ENCODE data around the gene ARL4A. TPM values are rescaled to one million over a fixed set of nuclear protein-coding genes. Genes with fewer than 3 reads are reported as not detected.

ARL4A gene
- total and polyA plus RNA-seq, 9 of the 15 experiments (the other 6 are each of a cell fraction or from before 2014, with no cell fraction given) = 118 to 688 (median 172) TPM

DNA sequence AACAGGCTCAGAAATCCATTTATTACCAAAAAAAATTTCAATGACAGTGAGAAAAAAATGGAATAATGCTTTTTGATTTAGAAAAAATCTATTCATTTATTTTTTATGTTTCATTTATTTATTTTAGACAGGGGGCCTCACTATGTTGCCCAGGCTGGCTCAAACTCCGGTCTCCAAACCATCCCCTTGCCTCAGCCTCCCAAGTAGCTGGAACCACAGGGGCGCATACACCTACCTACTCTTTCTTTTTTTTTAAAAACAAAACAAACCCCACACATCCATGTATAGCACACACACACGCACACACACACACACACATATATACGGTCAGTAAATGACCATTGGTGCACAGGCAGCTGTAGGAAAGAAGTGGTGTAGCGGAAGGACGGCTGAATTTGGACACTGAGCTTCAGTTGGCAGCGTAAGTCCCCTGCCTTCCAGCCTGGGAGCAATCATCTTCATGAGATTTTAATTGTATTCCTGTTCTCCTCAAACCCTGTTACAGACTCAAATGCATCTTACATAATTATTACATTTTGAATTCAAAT is 28.8 kb downstream of the ARL4A start:
- no peaks in the 10 kb centered on the region for H3K9me1 ChIP-seq (ENCODE audit: control insufficient read depth, insufficient read depth, low read length)
- H3K4me2 ChIP-seq (ENCODE audit: insufficient read depth, low read length) = peak overlapping the region; percentile 95
- ChIA-PET CTCF (ENCODE audit: low intra/inter-chr PET ratio) (interaction anchor here (1.1 kb wide), 1 partner anchor 8 kb away, joined by 6 read pairs; no protein-coding TSS in a partner anchor), POLR2A (interaction anchor here (0.6 to 4.4 kb wide), 15 partner anchors 10 to 527 kb away, joined by 3 to 52 read pairs (median 7); partner anchors contain the start of gene ARL4A)
- H3K27ac ChIP-seq (ENCODE audit: extremely low read depth, low read depth, low read length) = peak overlapping the region; percentile 98
- no peaks in the 10 kb centered on the region for H3K9me3 ChIP-seq (replicated peaks; ENCODE audit: control insufficient read depth, insufficient read depth, low read depth, low read length)
- intact Hi-C loops (cut with micrococcal nuclease) (loop anchor here (5.0 kb wide), 1 partner anchor 1271 kb away; the partner anchor contains the start of gene ETV1), in situ Hi-C loops (cut with MboI) (loop anchor here (25.0 kb wide), 1 partner anchor 1271 kb away; the partner anchor contains the start of gene ETV1)
- DNase-seq (ENCODE audit: extremely low read depth in 1 of 4, low spot score in 3 of 4) (peak in 1 of 4 experiments; percentile 54), ATAC-seq (peak; percentile 3), FAIRE-seq (no peak)
- H3K36me3 ChIP-seq (ENCODE audit: control insufficient read depth, insufficient read depth, low read length) = no peaks in the 10 kb centered on the region; the same call in 2 of the 3 replicates
- no peaks in the 10 kb centered on the region for H4K20me1 ChIP-seq (replicated peaks; ENCODE audit: control insufficient read depth, insufficient read depth, low read length)
- H3K27me3 ChIP-seq (ENCODE audit: control insufficient read depth in 2 of 2, insufficient read depth in 2 of 2, low read length in 2 of 2) = no peaks in the 10 kb centered on the region
- peaks cover 14 to 56% of the 10 kb centered on the region in 2 experiments for H3K4me1 ChIP-seq (replicated peaks in 1 of 2; ENCODE audit: control insufficient read depth in 2 of 2, insufficient read depth in 2 of 2, low read length in 2 of 2)
- 23% methylated on average over 7 of the region's 7 CpGs for WGBS (ENCODE audit: insufficient coverage, low coverage, missing lambda C conversion rate)
- H2AFZ ChIP-seq (ENCODE audit: low read depth, low read length) = peak overlapping the region; percentile 60; the same call in 1 of the 2 replicates
- peak overlapping the region; percentile 81 to 96; a peak in 3 of 4 replicates for H3K9ac ChIP-seq (ENCODE audit: insufficient read depth in 1 of 2, low read depth in 2 of 2, low read length in 2 of 2)
- TSS peak; percentile 96 for BruUV-seq (replicated peaks)
- peak overlapping the region; percentile 56; the same call in 1 of the 2 replicates for H3K4me3 ChIP-seq
- H3K79me2 ChIP-seq (ENCODE audit: control insufficient read depth, insufficient read depth, low read length) = peaks cover 82% of the 10 kb centered on the region
- TF ChIP-seq ZNF165 (CRISPR knock-in tag; IDR thresholded peaks at IDR 0.05; ENCODE audit: borderline replicate concordance) (no peak), CBFB (CRISPR knock-in tag; IDR thresholded peaks at IDR 0.05) (no peak), CXXC5 (CRISPR knock-in tag; IDR thresholded peaks at IDR 0.05) (no peak), IRF2 (CRISPR knock-in tag; IDR thresholded peaks at IDR 0.05) (no peak), TOE1 (IDR thresholded peaks at IDR 0.05; ENCODE audit: borderline replicate concordance) (no peak), TOE1 (CRISPR knock-in tag; IDR thresholded peaks at IDR 0.05; ENCODE audit: borderline replicate concordance, low read depth) (no peak), ZNF583 (CRISPR knock-in tag; IDR thresholded peaks at IDR 0.05) (no peak), ZNF586 (CRISPR knock-in tag; conservative IDR thresholded peaks at IDR 0.05) (no peak), TAF9B (IDR thresholded peaks at IDR 0.05; ENCODE audit: partially characterized antibody) (peak; percentile 27), ZNF124 (CRISPR knock-in tag; IDR thresholded peaks at IDR 0.05) (no peak), NKRF (IDR thresholded peaks at IDR 0.05; ENCODE audit: borderline replicate concordance) (no peak), HIVEP1 (CRISPR knock-in tag; IDR thresholded peaks at IDR 0.05) (no peak), CREM (IDR thresholded peaks at IDR 0.05; ENCODE audit: low read depth) (no peak), EGR1 (conservative IDR thresholded peaks at IDR 0.05) (no peak), ZNF668 (CRISPR knock-in tag; IDR thresholded peaks at IDR 0.05) (peak; percentile 21; the same call in 1 of the 2 replicates), POLR2G (IDR thresholded peaks at IDR 0.05; ENCODE audit: low read depth, low read length) (no peak), ARID2 (IDR thresholded peaks at IDR 0.05) (no peak), NFE2 (IDR thresholded peaks at IDR 0.05; ENCODE audit: low read depth) (no peak)
